Bronchial epithelial cell (primary cell): ENCODE data around the gene MEF2D. TPM values are rescaled to one million over a fixed set of nuclear protein-coding genes. Genes with fewer than 3 reads are reported as not detected.
A peak's percentile ranks its signal among the peaks of the same experiment; 100 is the strongest.

Experiments used
- DNase-seq: peaks from one replicate; pipeline ENCODE4 v3.0.0-alpha.2; 2010; ENCODE audit warnings: low read depth
- FAIRE-seq: peaks from 2 replicates; lab custom pipeline; 2011; peaks lifted over from hg19 to GRCh38; lab: Jason Lieb, UNC
- H3K27me3 ChIP-seq: 2 replicates; pipeline ENCODE4 v1.5.1; 2011; ENCODE audit warnings: low read length; ENCODE audit not compliant: control insufficient read depth, insufficient read depth
- H3K36me3 ChIP-seq: 2 replicates; pipeline ENCODE4 v1.5.1; 2011; ENCODE audit warnings: low read length; ENCODE audit not compliant: control insufficient read depth, insufficient read depth
- H3K4me3 ChIP-seq: 2 replicates; pipeline ENCODE4 v1.5.1; 2011; ENCODE audit warnings: mild to moderate bottlenecking, low read depth, low read length, control low read depth
- CTCF ChIP-seq: IDR thresholded peaks from 2 replicates; pipeline ENCODE4 v1.5.1; 2011; ENCODE audit warnings: mild to moderate bottlenecking, moderate library complexity, low read length, control low read depth, inconsistent platforms; ENCODE audit not compliant: insufficient read depth, severe bottlenecking
- total RNA-seq: library from RNA; depleted of rRNA; stranded (reverse); fragments of >200 nt; gene quantifications from 2 replicates; pipeline ENCODE4 v1.2.1, GENCODE V29; 2014

MEF2D gene
- total RNA-seq, 1 donor from 2014 or later: 1.3 TPM

- no peak overlapping the region for H3K4me3 ChIP-seq
- TF ChIP-seq CTCF: peak; percentile 13
- DNase-seq: no peak
- peaks cover 54% of the 10 kb centered on the region for H3K36me3 ChIP-seq
- no peaks in the 10 kb centered on the region for H3K27me3 ChIP-seq
- no peak for FAIRE-seq
Measured at GRCh38 chr1:156480016-156480370, 20.6 kb downstream of the MEF2D start.

GRCh38 chr1:156479093-156480015 is 21.2 kb downstream of the MEF2D start:
- Histone ChIP-seq H3K27me3 (no peaks in the 10 kb centered on the region), H3K4me3 (no peak overlapping the region), H3K36me3 (peaks cover 55% of the 10 kb centered on the region)
- DNase-seq (no peak), FAIRE-seq (no peak)
- TF ChIP-seq CTCF: no peak

- FAIRE-seq: no peak
- Histone ChIP-seq H3K27me3 (no peaks in the 10 kb centered on the region), H3K4me3 (no peak overlapping the region), H3K36me3 (peaks cover 58% of the 10 kb centered on the region)
- DNase-seq: no peak
- no peak for TF ChIP-seq CTCF
Measured at GRCh38 chr1:156478250-156478627, 22.3 kb downstream of the MEF2D start.

DNA sequence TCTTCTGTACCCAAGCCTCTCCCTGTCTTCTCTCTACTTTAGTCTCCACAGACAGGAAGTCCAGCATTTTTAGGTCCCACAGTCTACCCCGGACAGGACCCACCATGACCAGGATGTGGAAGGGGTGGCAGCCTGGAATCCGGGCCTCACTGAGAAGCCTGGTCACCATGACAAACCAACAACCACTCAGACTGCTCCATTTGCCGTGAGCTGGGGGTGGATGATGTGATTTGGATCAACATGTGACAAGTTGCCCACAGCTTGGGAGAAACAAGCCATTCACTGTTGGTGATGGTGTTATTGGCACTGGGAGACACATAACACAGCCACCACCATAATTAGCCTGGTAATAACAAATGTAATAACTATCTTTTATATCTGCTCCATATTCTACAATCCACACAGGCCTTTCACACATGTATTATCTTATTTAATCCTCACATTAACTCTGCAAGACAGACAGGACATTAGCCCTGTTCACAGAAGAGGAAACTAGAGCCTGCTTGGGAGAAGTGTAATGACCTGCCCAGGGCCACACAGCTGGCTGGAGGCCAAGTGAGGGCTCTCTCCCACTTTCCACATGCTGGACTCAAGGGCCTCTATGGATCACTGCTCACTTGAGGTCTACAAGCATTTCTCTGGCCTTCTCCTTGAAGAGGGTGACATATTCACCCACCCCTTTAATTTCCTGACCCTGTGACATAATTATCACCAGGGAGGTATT is 22.9 kb downstream of the MEF2D start:
- peaks cover 55% of the 10 kb centered on the region for H3K36me3 ChIP-seq

More for the DNA sequence above, 22.9 kb downstream of the MEF2D start:
- DNase-seq (no peak), FAIRE-seq (no peak)
- TF ChIP-seq CTCF: no peak
- H3K4me3 ChIP-seq: no peak overlapping the region
- H3K27me3 ChIP-seq: no peaks in the 10 kb centered on the region
